HL-60 (cell line): ENCODE results near the gene FAM240A.

Experiments
- DNase-seq, 2 experiments: peaks; one replicate each; pipeline ENCODE4 v3.0.0-alpha.2; 2010 to 2020; ENCODE audit warnings: low read depth in 1 of 2, low spot score in 1 of 2
- H3K27ac ChIP-seq: fragments of 250-450 bp; sonication (Bioruptor Pico); replicated peaks from 2 replicates; pipeline ENCODE4 v1.5.1; 2020; ENCODE audit warnings: mild to moderate bottlenecking, moderate library complexity
- H3K27me3 ChIP-seq: fragments of 250-450 bp; sonication (Bioruptor Pico); 2 replicates; pipeline ENCODE4 v1.5.1; 2021; ENCODE audit warnings: mild to moderate bottlenecking, moderate library complexity; ENCODE audit not compliant: insufficient read depth, poor library complexity, severe bottlenecking
- H3K4me3 ChIP-seq: replicated peaks from 2 replicates; pipeline ENCODE4 v1.5.1; 2011; ENCODE audit warnings: mild to moderate bottlenecking, control low read depth, low read length; ENCODE audit not compliant: insufficient read depth
- CTCF ChIP-seq: IDR thresholded peaks from one replicate; pipeline ENCODE4 v1.5.1; 2011; ENCODE audit warnings: low read length, control low read depth, inconsistent platforms; ENCODE audit not compliant: insufficient read depth
- GABPA ChIP-seq: IDR thresholded peaks from 2 replicates; pipeline ENCODE4 v1.6.1; 2012; ENCODE audit warnings: low read depth
- POLR2AphosphoS5 ChIP-seq: IDR thresholded peaks from 2 replicates; pipeline ENCODE4 v1.6.1; 2012; ENCODE audit warnings: low read depth
- REST ChIP-seq: IDR thresholded peaks from 2 replicates; pipeline ENCODE4 v1.6.1; 2012; ENCODE audit warnings: low read depth; ENCODE audit not compliant: insufficient replicate concordance
- SPI1 ChIP-seq: IDR thresholded peaks from 2 replicates; pipeline ENCODE4 v1.6.1; 2012; ENCODE audit warnings: low read depth, mild to moderate bottlenecking, borderline replicate concordance

FAM240A gene

DNA sequence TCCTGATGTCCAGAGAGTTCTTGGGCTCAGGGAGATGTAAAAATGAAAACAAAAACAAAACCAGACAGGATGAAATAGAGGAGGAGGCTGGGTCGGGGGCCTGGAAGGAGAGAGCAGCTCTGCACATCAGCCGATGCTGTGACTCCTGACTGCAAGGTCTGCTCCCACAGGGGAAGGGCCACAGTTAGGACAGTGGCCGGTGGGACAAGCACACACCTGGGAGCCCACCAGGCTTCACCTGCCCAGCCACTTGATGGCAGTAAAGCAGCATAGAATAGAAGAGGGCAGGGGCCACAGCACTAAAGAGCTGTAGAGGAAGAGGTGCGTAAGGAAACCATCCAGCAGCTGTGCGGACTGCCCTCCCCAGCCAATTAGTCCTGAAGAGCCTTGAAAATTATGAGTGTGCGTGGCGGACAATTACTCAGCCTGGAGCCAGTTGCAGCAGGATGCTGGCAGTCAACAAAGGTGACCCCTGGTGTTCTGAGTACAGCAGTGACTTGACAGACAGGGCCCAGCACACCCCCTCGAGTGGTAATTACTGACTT, 51.3 kb downstream of the FAM240A start:
- no peaks in the 10 kb centered on the region for H3K27me3 ChIP-seq
- DNase-seq = no peak
- TF ChIP-seq REST (no peak), POLR2AphosphoS5 (no peak), SPI1 (no peak), CTCF (no peak), GABPA (no peak)
- no peak overlapping the region for H3K27ac ChIP-seq
- H3K4me3 ChIP-seq = no peak overlapping the region

- no peak for TF ChIP-seq REST
- H3K4me3 ChIP-seq = no peak overlapping the region
- no peak for DNase-seq
- H3K27me3 ChIP-seq = no peaks in the 10 kb centered on the region
- no peak overlapping the region for H3K27ac ChIP-seq
These were observed 52.1 kb downstream of the FAM240A start for GRCh38 chr3:46664188-46664970.

DNA sequence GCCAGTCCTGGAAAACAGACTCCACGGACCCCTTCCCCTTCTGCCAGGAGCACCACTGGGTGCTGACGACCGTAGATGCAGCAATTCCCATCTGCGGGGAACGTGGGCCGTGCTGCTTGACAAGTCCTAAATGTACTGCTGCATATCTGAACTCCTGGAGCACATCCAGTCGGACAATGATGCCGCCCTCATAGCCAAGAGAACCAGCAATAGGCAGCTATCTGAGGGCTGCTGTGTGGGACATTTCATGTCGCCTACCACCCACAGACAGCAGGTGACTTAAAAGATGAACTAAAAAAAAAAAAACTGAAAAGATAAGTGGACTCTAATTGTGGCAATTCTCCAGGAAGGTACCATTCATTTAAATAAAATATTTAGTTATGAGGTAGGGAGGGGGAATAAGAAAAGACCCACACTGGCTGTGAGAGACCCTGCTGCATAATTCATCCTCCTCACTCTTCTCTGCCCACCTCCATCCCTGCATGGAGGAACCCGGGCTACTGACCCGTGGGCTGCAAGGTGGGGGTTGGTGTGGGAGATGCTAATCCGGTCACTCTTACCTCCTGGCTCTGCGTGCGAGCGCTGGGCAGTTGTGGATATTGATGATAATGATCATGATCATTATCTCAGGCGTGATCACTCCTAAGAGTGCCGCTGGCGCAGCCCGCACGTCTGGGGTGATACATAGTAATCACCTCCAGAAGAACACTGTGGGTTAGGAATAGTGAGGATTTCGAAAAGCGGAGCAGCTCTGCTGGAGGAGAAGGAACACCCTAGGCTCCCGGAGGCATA, 52.8 kb downstream of the FAM240A start:
- Histone ChIP-seq H3K27me3 (no peaks in the 10 kb centered on the region), H3K27ac (no peak overlapping the region), H3K4me3 (no peak overlapping the region)
- no peak for TF ChIP-seq REST
- no peak for TF ChIP-seq POLR2AphosphoS5
- no peak for TF ChIP-seq CTCF
- no peak for TF ChIP-seq SPI1
- no peak for TF ChIP-seq GABPA
- DNase-seq = no peak
